HT1080 (cell line): ENCODE results near the gene MAP3K8. TPM values are rescaled to one million over a fixed set of nuclear protein-coding genes. Genes with fewer than 3 reads are reported as not detected.
A peak's percentile ranks its signal among the peaks of the same experiment; 100 is the strongest.
"Not testable (repeated sequence)": the region's sequence is repeated elsewhere in the genome, so short reads cannot be mapped to it uniquely, and the experiment has no call there.

Experiments
- DNase-seq: peaks from one replicate; pipeline ENCODE4 v3.0.0-alpha.2; 2015; ENCODE audit warnings: low read depth
- total RNA-seq: library from RNA; depleted of rRNA; stranded (reverse); fragments of >200 nt; shearing (Covaris generic); gene quantifications from 2 replicates; pipeline ENCODE4 v1.2.3, GENCODE V29; 2014

MAP3K8 gene
- total RNA-seq, 1 experiment from 2014 or later = 0.59 TPM

- no peak for DNase-seq
Measured at GRCh38 chr10:30422151-30422695, 11.8 kb upstream of the MAP3K8 start.

- peak; percentile 61 for DNase-seq
Measured at GRCh38 chr10:30422981-30423654, 10.9 kb upstream of the MAP3K8 start.

- not testable (repeated sequence) for DNase-seq
Measured at GRCh38 chr10:30423655-30424275, 10.2 kb upstream of the MAP3K8 start.

GRCh38 chr10:30425336-30426075 is 8.5 kb upstream of the MAP3K8 start:
- no peak for DNase-seq

- DNase-seq = no peak
Measured at GRCh38 chr10:30430544-30431298, 3.3 kb upstream of the MAP3K8 start.

- DNase-seq = no peak
Measured at GRCh38 chr10:30431435-30431911, 2.5 kb upstream of the MAP3K8 start.

- DNase-seq = no peak
Measured at GRCh38 chr10:30432622-30433305, 1.2 kb upstream of the MAP3K8 start.

GRCh38 chr10:30433306-30433729 is 666 bp upstream of the MAP3K8 start:
- peak; percentile 37 for DNase-seq

- DNase-seq = no peak
Measured at GRCh38 chr10:30434273-30435072, 489 bp downstream of the MAP3K8 start.

GRCh38 chr10:30435073-30435422 is 1.1 kb downstream of the MAP3K8 start:
- DNase-seq = no peak

GRCh38 chr10:30435499-30436167 is 1.6 kb downstream of the MAP3K8 start:
- DNase-seq = not testable (repeated sequence)

- no peak for DNase-seq
Measured at GRCh38 chr10:30436191-30436611, 2.2 kb downstream of the MAP3K8 start.

GRCh38 chr10:30436671-30437030 is 2.7 kb downstream of the MAP3K8 start:
- DNase-seq = no peak

- DNase-seq = no peak
Measured at GRCh38 chr10:30437031-30437841, 3.3 kb downstream of the MAP3K8 start.

GRCh38 chr10:30438021-30438850 is 4.3 kb downstream of the MAP3K8 start:
- no peak for DNase-seq

GRCh38 chr10:30439931-30440330 is 5.9 kb downstream of the MAP3K8 start:
- no peak for DNase-seq

- DNase-seq = no peak
Measured at GRCh38 chr10:30442019-30442606, 8.1 kb downstream of the MAP3K8 start.
